Suprapubic skin (tissue), 4 donors: ENCODE results near the gene C8G. TPM values are rescaled to one million over a fixed set of nuclear protein-coding genes. Genes with fewer than 3 reads are reported as not detected.

ENCODE experiments used
- DNase-seq, 2 donors: peaks; one replicate each; pipeline ENCODE4 v3.0.0-alpha.2; 2019; ENCODE audit warnings: low spot score in 2 of 2
- H3K27ac ChIP-seq: fragments of 200-600 bp; sonication (generic); one replicate; pipeline ENCODE4 v1.5.1; 2019
- H3K27me3 ChIP-seq: fragments of 200-600 bp; sonication (generic); one replicate; pipeline ENCODE4 v1.5.1; 2019
- H3K36me3 ChIP-seq: fragments of 200-600 bp; sonication (generic); one replicate; pipeline ENCODE4 v1.5.1; 2019
- H3K4me1 ChIP-seq: fragments of 200-600 bp; sonication (generic); one replicate; pipeline ENCODE4 v1.5.1; 2019
- H3K4me3 ChIP-seq: fragments of 200-600 bp; sonication (generic); one replicate; pipeline ENCODE4 v1.5.1; 2019; ENCODE audit warnings: mild to moderate bottlenecking
- H3K9me3 ChIP-seq: fragments of 200-600 bp; sonication (generic); one replicate; pipeline ENCODE4 v1.5.1; 2019
- CTCF ChIP-seq, 2 donors: fragments of 200-600 bp in 1 of 2; fragments of 450-650 bp in 1 of 2; sonication (generic) in 1 of 2; IDR thresholded peaks; one replicate each; pipeline ENCODE4 v1.5.1; 2016 to 2019; ENCODE audit warnings: antibody characterized with exemption in 2 of 2, mild to moderate bottlenecking in 1 of 2, moderate library complexity in 1 of 2
- EP300 ChIP-seq: sonication (generic); formaldehyde crosslinking; IDR thresholded peaks from one replicate; pipeline ENCODE4 v1.6.1; 2017; ENCODE audit warnings: antibody characterized with exemption
- POLR2A ChIP-seq, 2 donors: fragments of 450-650 bp; IDR thresholded peaks; one replicate each; pipeline ENCODE4 v1.6.1; 2017; ENCODE audit warnings: antibody characterized with exemption in 2 of 2, mild to moderate bottlenecking in 2 of 2, moderate library complexity in 2 of 2
- POLR2AphosphoS5 ChIP-seq, 3 donors: sonication (generic); formaldehyde crosslinking; IDR thresholded peaks; one replicate each; pipeline ENCODE4 v1.6.1; 2017; ENCODE audit warnings: antibody characterized with exemption in 3 of 3
- WGBS: methylation state at CpG from one replicate; pipeline ENCODE4 v1.1.5; 2018; 5-methylcytosine and 5-hydroxymethylcytosine counted together
- total RNA-seq, 4 donors: library from RNA; depleted of rRNA; stranded (reverse); fragments of >200 nt; gene quantifications; one replicate each; pipeline ENCODE4 v1.1.0, GENCODE V29; 2016

Gene C8G
- total RNA-seq, 4 donors from 2014 or later = 2.7 TPM; not detected in 3

- H3K27me3 ChIP-seq = no peaks in the 10 kb centered on the region
- H3K4me1 ChIP-seq = peaks cover 16% of the 10 kb centered on the region
- H3K4me3 ChIP-seq = no peak overlapping the region
- 83% methylated on average over 4 of the region's 9 CpGs for WGBS
- no peaks in the 10 kb centered on the region for H3K9me3 ChIP-seq
- TF ChIP-seq EP300 = no peak
- TF ChIP-seq POLR2A (IDR thresholded peaks at IDR 0.05) = no peak
- TF ChIP-seq CTCF (IDR thresholded peaks at IDR 0.05) = no peak
- no peak for TF ChIP-seq POLR2AphosphoS5 (IDR thresholded peaks at IDR 0.05)
- no peak overlapping the region for H3K27ac ChIP-seq
- no peak for DNase-seq
- H3K36me3 ChIP-seq = no peaks in the 10 kb centered on the region
Observed at GRCh38 chr9:136955943-136956335, 10.9 kb downstream of the C8G start.

- Histone ChIP-seq H3K27ac (no peak overlapping the region), H3K27me3 (no peaks in the 10 kb centered on the region), H3K4me3 (no peak overlapping the region), H3K9me3 (no peaks in the 10 kb centered on the region), H3K4me1 (peaks cover 22% of the 10 kb centered on the region), H3K36me3 (no peaks in the 10 kb centered on the region)
- DNase-seq = no peak
- TF ChIP-seq CTCF (IDR thresholded peaks at IDR 0.05) (no peak), POLR2A (IDR thresholded peaks at IDR 0.05) (no peak)
- 97% methylated on average over 4 of the region's 4 CpGs for WGBS
Observed at GRCh38 chr9:136956604-136957003, 11.6 kb downstream of the C8G start.

- H3K9me3 ChIP-seq = no peaks in the 10 kb centered on the region
- no peak overlapping the region for H3K27ac ChIP-seq
- H3K4me3 ChIP-seq = no peak overlapping the region
- H3K4me1 ChIP-seq = peaks cover 23% of the 10 kb centered on the region
- WGBS = 90% methylated on average over 1 of the region's 1 CpG
- no peaks in the 10 kb centered on the region for H3K27me3 ChIP-seq
- DNase-seq = no peak
- TF ChIP-seq EP300 = no peak
- no peak for TF ChIP-seq CTCF (IDR thresholded peaks at IDR 0.05)
- no peak for TF ChIP-seq POLR2AphosphoS5 (IDR thresholded peaks at IDR 0.05)
- TF ChIP-seq POLR2A (IDR thresholded peaks at IDR 0.05) = no peak
- H3K36me3 ChIP-seq = no peaks in the 10 kb centered on the region
Observed at GRCh38 chr9:136957461-136957860, 12.4 kb downstream of the C8G start.

- H3K36me3 ChIP-seq = no peaks in the 10 kb centered on the region
- no peaks in the 10 kb centered on the region for H3K27me3 ChIP-seq
- H3K4me3 ChIP-seq = no peak overlapping the region
- TF ChIP-seq POLR2A (IDR thresholded peaks at IDR 0.05) = no peak
- TF ChIP-seq CTCF (IDR thresholded peaks at IDR 0.05) = no peak
- TF ChIP-seq POLR2AphosphoS5 (IDR thresholded peaks at IDR 0.05) = no peak
- TF ChIP-seq EP300 = no peak
- peaks cover 20% of the 10 kb centered on the region for H3K4me1 ChIP-seq
- H3K27ac ChIP-seq = no peak overlapping the region
- DNase-seq = no peak
- no peaks in the 10 kb centered on the region for H3K9me3 ChIP-seq
- WGBS = 89% methylated on average over 5 of the region's 6 CpGs
Observed at GRCh38 chr9:136957901-136958300, 12.9 kb downstream of the C8G start.

- DNase-seq = no peak
- 100% methylated on average over 3 of the region's 7 CpGs for WGBS
- Histone ChIP-seq H3K27ac (no peak overlapping the region), H3K4me3 (no peak overlapping the region), H3K36me3 (no peaks in the 10 kb centered on the region), H3K4me1 (peaks cover 20% of the 10 kb centered on the region), H3K9me3 (no peaks in the 10 kb centered on the region), H3K27me3 (no peaks in the 10 kb centered on the region)
- TF ChIP-seq EP300 (no peak), CTCF (IDR thresholded peaks at IDR 0.05) (no peak), POLR2A (IDR thresholded peaks at IDR 0.05) (no peak), POLR2AphosphoS5 (IDR thresholded peaks at IDR 0.05) (no peak)
Observed at GRCh38 chr9:136958473-136958872, 13.4 kb downstream of the C8G start.
